Activated CD4-positive, alpha-beta memory T cell treated with anti-CD3 and anti-CD28 coated beads, Interleukin-2, amount 10 ng/mL, durations not matched to agents 7 days and 5 days (primary cell): ENCODE data around the gene BCL2A1. TPM values are rescaled to one million over a fixed set of nuclear protein-coding genes. Genes with fewer than 3 reads are reported as not detected.
A peak's percentile ranks its signal among the peaks of the same experiment; 100 is the strongest.
"Not testable (repeated sequence)": the region's sequence is repeated elsewhere in the genome, so short reads cannot be mapped to it uniquely, and the experiment has no call there.

Experiments used
- CTCF ChIA-PET: fragments of 350-600 bp; sonication (Branson Sonifier 250); formaldehyde crosslinking; loops from one replicate; lab custom pipeline; 2021; ENCODE audit warnings: antibody characterized with exemption, inconsistent platforms; lab: Charles Lee
- POLR2A ChIA-PET: fragments of 350-600 bp; sonication (Branson Sonifier 250); formaldehyde crosslinking; loops from one replicate; lab custom pipeline; 2021; ENCODE audit warnings: antibody characterized with exemption; lab: Charles Lee
- DNase-seq: peaks from one replicate; pipeline ENCODE4 v3.0.0-alpha.2; 2020
- H3K27ac Mint-ChIP-seq: one replicate; pipeline ENCODE4 v1.8.0; 2021; ENCODE audit warnings: mild to moderate bottlenecking, mixed read lengths
- H3K27me3 Mint-ChIP-seq: one replicate; pipeline ENCODE4 v1.8.0; 2021; ENCODE audit warnings: mixed read lengths
- H3K36me3 Mint-ChIP-seq: one replicate; pipeline ENCODE4 v1.8.0; 2021; ENCODE audit warnings: low read depth, mixed read lengths
- H3K4me1 Mint-ChIP-seq: one replicate; pipeline ENCODE4 v1.8.0; 2021; ENCODE audit warnings: mixed read lengths
- H3K4me3 Mint-ChIP-seq: one replicate; pipeline ENCODE4 v1.8.0; 2021; ENCODE audit warnings: mild to moderate bottlenecking, mixed read lengths
- H3K9me3 Mint-ChIP-seq: one replicate; pipeline ENCODE4 v1.8.0; 2021; ENCODE audit warnings: mixed read lengths
- total RNA-seq, 2 experiments: library from RNA; stranded (reverse); gene quantifications; one replicate each; pipeline ENCODE4 v1.2.3, GENCODE V29; 2021

The BCL2A1 gene
- total RNA-seq, 2 experiments from 2014 or later: 12.3 to 14.1 TPM

- Mint-ChIP-seq H3K4me1 (peaks cover 6% of the 10 kb centered on the region), H3K9me3 (peaks cover 4% of the 10 kb centered on the region), H3K4me3 (no peak overlapping the region), H3K36me3 (no peaks in the 10 kb centered on the region), H3K27ac (no peak overlapping the region), H3K27me3 (peaks cover 7% of the 10 kb centered on the region)
- no peak for DNase-seq
- ChIA-PET CTCF (no interaction called here), POLR2A (no interaction called here)
Measured at GRCh38 chr15:79930516-79930915, 40.5 kb downstream of the BCL2A1 start.

GRCh38 chr15:79929412-79929811, 41.6 kb downstream of the BCL2A1 start:
- ChIA-PET CTCF (no interaction called here), POLR2A (no interaction called here)
- peaks cover 7% of the 10 kb centered on the region for H3K27me3 Mint-ChIP-seq
- DNase-seq: no peak
- H3K4me3 Mint-ChIP-seq: no peak overlapping the region
- peaks cover 10% of the 10 kb centered on the region for H3K4me1 Mint-ChIP-seq
- H3K27ac Mint-ChIP-seq: no peak overlapping the region
- no peaks in the 10 kb centered on the region for H3K36me3 Mint-ChIP-seq
- H3K9me3 Mint-ChIP-seq: peaks cover 4% of the 10 kb centered on the region

GRCh38 chr15:79926116-79926515, 44.9 kb downstream of the BCL2A1 start:
- H3K4me3 Mint-ChIP-seq, H3K27me3 Mint-ChIP-seq, H3K9me3 Mint-ChIP-seq, DNase-seq, POLR2A ChIA-PET, CTCF ChIA-PET, H3K27ac Mint-ChIP-seq: not testable (repeated sequence)
- Mint-ChIP-seq H3K4me1 (peaks cover 28% of the 10 kb centered on the region), H3K36me3 (peaks cover 24% of the 10 kb centered on the region)

GRCh38 chr15:79924379-79924778, 46.6 kb downstream of the BCL2A1 start:
- CTCF ChIA-PET: no interaction called here
- Mint-ChIP-seq H3K4me1 (peaks cover 28% of the 10 kb centered on the region), H3K27me3 (peaks cover 4% of the 10 kb centered on the region), H3K9me3 (peaks cover 22% of the 10 kb centered on the region), H3K36me3 (peaks cover 41% of the 10 kb centered on the region), H3K27ac (no peak overlapping the region), H3K4me3 (peak overlapping the region; percentile 43)
- no peak for DNase-seq
- POLR2A ChIA-PET: interaction anchor here (0.9 kb wide), 1 partner anchor 28 kb away, joined by 3 read pairs; no protein-coding TSS in a partner anchor

GRCh38 chr15:79923515-79924169, 47.4 kb downstream of the BCL2A1 start:
- H3K4me1 Mint-ChIP-seq: peaks cover 30% of the 10 kb centered on the region
- peaks cover 26% of the 10 kb centered on the region for H3K9me3 Mint-ChIP-seq
- DNase-seq: peak; percentile 99
- no peaks in the 10 kb centered on the region for H3K27me3 Mint-ChIP-seq
- CTCF ChIA-PET: interaction anchor here (0.9 to 3.2 kb wide), 6 partner anchors 20 to 69 kb away, joined by 3 to 19 read pairs (median 6); partner anchors contain the start of gene MTHFS
- H3K27ac Mint-ChIP-seq: peak overlapping the region; percentile 93
- POLR2A ChIA-PET: interaction anchor here (0.8 to 4.4 kb wide), 23 partner anchors 9 to 237 kb away, joined by 3 to 129 read pairs (median 8); partner anchors contain the start of genes BCL2A1, FAH, MTHFS and ZFAND6
- peak overlapping the region; percentile 89 for H3K4me3 Mint-ChIP-seq
- peaks cover 48% of the 10 kb centered on the region for H3K36me3 Mint-ChIP-seq

- Mint-ChIP-seq H3K9me3 (peaks cover 29% of the 10 kb centered on the region), H3K27ac (peak overlapping the region; percentile 93), H3K4me1 (peaks cover 30% of the 10 kb centered on the region), H3K27me3 (no peaks in the 10 kb centered on the region), H3K36me3 (peaks cover 52% of the 10 kb centered on the region), H3K4me3 (peak overlapping the region; percentile 89)
- peak; percentile 74 for DNase-seq
- ChIA-PET POLR2A (interaction anchor here (0.7 to 4.4 kb wide), 29 partner anchors 9 to 238 kb away, joined by 3 to 129 read pairs (median 7); partner anchors contain the start of genes BCL2A1, FAH, MTHFS and ZFAND6), CTCF (interaction anchor here (0.9 to 3.2 kb wide), 10 partner anchors 13 to 71 kb away, joined by 3 to 19 read pairs (median 6); partner anchors contain the start of gene MTHFS)
Measured at GRCh38 chr15:79923079-79923514, 47.9 kb downstream of the BCL2A1 start.

GRCh38 chr15:79922512-79923078, 48.4 kb downstream of the BCL2A1 start:
- Mint-ChIP-seq H3K36me3 (peaks cover 57% of the 10 kb centered on the region), H3K4me1 (peaks cover 30% of the 10 kb centered on the region), H3K27me3 (no peaks in the 10 kb centered on the region), H3K9me3 (peaks cover 34% of the 10 kb centered on the region), H3K27ac (peak overlapping the region; percentile 93), H3K4me3 (peak overlapping the region; percentile 89)
- POLR2A ChIA-PET: interaction anchor here (0.7 to 4.4 kb wide), 29 partner anchors 10 to 238 kb away, joined by 3 to 129 read pairs (median 7); partner anchors contain the start of genes BCL2A1, FAH, MTHFS and ZFAND6
- CTCF ChIA-PET: interaction anchor here (1.1 to 3.2 kb wide), 9 partner anchors 13 to 71 kb away, joined by 3 to 19 read pairs (median 7); partner anchors contain the start of gene MTHFS
- DNase-seq: no peak

GRCh38 chr15:79919749-79920511, 51.1 kb downstream of the BCL2A1 start:
- no peak overlapping the region for H3K27ac Mint-ChIP-seq
- POLR2A ChIA-PET: interaction anchor here (4.4 kb wide), 1 partner anchor 23 kb away, joined by 129 read pairs; the partner anchor contains the start of gene MTHFS

GRCh38 chr15:79919090-79919748, 51.8 kb downstream of the BCL2A1 start:
- peaks cover 91% of the 10 kb centered on the region for H3K36me3 Mint-ChIP-seq
- H3K9me3 Mint-ChIP-seq: peaks cover 61% of the 10 kb centered on the region
- no peak for DNase-seq
- ChIA-PET POLR2A (no interaction called here), CTCF (no interaction called here)
- H3K4me1 Mint-ChIP-seq: peaks cover 24% of the 10 kb centered on the region
- no peak overlapping the region for H3K27ac Mint-ChIP-seq
- H3K27me3 Mint-ChIP-seq: no peaks in the 10 kb centered on the region
- no peak overlapping the region for H3K4me3 Mint-ChIP-seq

More at GRCh38 chr15:79919749-79920511, 51.1 kb downstream of the BCL2A1 start:
- DNase-seq: no peak
- Mint-ChIP-seq H3K4me3 (no peak overlapping the region), H3K36me3 (peaks cover 84% of the 10 kb centered on the region), H3K27me3 (no peaks in the 10 kb centered on the region), H3K4me1 (peaks cover 30% of the 10 kb centered on the region), H3K9me3 (peaks cover 54% of the 10 kb centered on the region)
- CTCF ChIA-PET: no interaction called here

GRCh38 chr15:79918278-79918677, 52.7 kb downstream of the BCL2A1 start:
- H3K27me3 Mint-ChIP-seq: no peaks in the 10 kb centered on the region
- H3K4me1 Mint-ChIP-seq: peaks cover 18% of the 10 kb centered on the region
- ChIA-PET CTCF (no interaction called here), POLR2A (no interaction called here)
- DNase-seq: no peak
- H3K4me3 Mint-ChIP-seq: no peak overlapping the region
- peaks cover 91% of the 10 kb centered on the region for H3K36me3 Mint-ChIP-seq
- no peak overlapping the region for H3K27ac Mint-ChIP-seq
- H3K9me3 Mint-ChIP-seq: peaks cover 66% of the 10 kb centered on the region

- no peak overlapping the region for H3K27ac Mint-ChIP-seq
- ChIA-PET CTCF (interaction anchor here (0.6 to 1.1 kb wide), 3 partner anchors 19 to 76 kb away, joined by 3 read pairs; no protein-coding TSS in a partner anchor), POLR2A (interaction anchor here (1.6 to 1.8 kb wide), 3 partner anchors 17 to 52 kb away, joined by 4 to 7 read pairs (median 4); no protein-coding TSS in a partner anchor)
- H3K9me3 Mint-ChIP-seq: peaks cover 68% of the 10 kb centered on the region
- H3K4me3 Mint-ChIP-seq: no peak overlapping the region
- peaks cover 92% of the 10 kb centered on the region for H3K36me3 Mint-ChIP-seq
- no peak for DNase-seq
- H3K27me3 Mint-ChIP-seq: no peaks in the 10 kb centered on the region
- peaks cover 6% of the 10 kb centered on the region for H3K4me1 Mint-ChIP-seq
Measured at GRCh38 chr15:79916502-79917132, 54.4 kb downstream of the BCL2A1 start.
